Measurements from ENCODE around the gene ESPN. TPM values are rescaled to one million over a fixed set of nuclear protein-coding genes. Genes with fewer than 3 reads are reported as not detected.
A peak's percentile ranks its signal among the peaks of the same experiment; 100 is the strongest.

The ESPN gene
- total and polyA plus RNA-seq, 2 experiments from 2014 or later: 31.1 to 65.7 TPM

- no peak overlapping the region for H3K4me2 ChIP-seq
- H3K27me3 ChIP-seq: peaks cover 16% of the 10 kb centered on the region
- no peak overlapping the region for H3K4me3 ChIP-seq
- H4K20me1 ChIP-seq (ENCODE audit: insufficient read depth, poor library complexity, severe bottlenecking): no peaks in the 10 kb centered on the region
- no peaks in the 10 kb centered on the region for H3K36me3 ChIP-seq (replicated peaks; ENCODE audit: insufficient read depth, low read depth)
- peaks cover 10% of the 10 kb centered on the region for H3K4me1 ChIP-seq (ENCODE audit: insufficient read depth)
- H2AFZ ChIP-seq: no peak overlapping the region
- H3K9me2 ChIP-seq (replicated peaks; ENCODE audit: insufficient read depth): no peaks in the 10 kb centered on the region
- no peak for TF ChIP-seq EZH2phosphoT487 (IDR thresholded peaks at IDR 0.05; ENCODE audit: low read depth, severe bottlenecking, unreplicated experiment)
- no peak for TF ChIP-seq EZH2 (IDR thresholded peaks at IDR 0.05; ENCODE audit: borderline replicate concordance)
- TF ChIP-seq, protein P1, sequence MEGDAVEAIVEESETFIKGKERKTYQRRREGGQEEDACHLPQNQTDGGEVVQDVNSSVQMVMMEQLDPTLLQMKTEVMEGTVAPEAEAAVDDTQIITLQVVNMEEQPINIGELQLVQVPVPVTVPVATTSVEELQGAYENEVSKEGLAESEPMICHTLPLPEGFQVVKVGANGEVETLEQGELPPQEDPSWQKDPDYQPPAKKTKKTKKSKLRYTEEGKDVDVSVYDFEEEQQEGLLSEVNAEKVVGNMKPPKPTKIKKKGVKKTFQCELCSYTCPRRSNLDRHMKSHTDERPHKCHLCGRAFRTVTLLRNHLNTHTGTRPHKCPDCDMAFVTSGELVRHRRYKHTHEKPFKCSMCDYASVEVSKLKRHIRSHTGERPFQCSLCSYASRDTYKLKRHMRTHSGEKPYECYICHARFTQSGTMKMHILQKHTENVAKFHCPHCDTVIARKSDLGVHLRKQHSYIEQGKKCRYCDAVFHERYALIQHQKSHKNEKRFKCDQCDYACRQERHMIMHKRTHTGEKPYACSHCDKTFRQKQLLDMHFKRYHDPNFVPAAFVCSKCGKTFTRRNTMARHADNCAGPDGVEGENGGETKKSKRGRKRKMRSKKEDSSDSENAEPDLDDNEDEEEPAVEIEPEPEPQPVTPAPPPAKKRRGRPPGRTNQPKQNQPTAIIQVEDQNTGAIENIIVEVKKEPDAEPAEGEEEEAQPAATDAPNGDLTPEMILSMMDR (IDR thresholded peaks at IDR 0.05; ENCODE audit: poor library complexity): no peak
- 87% methylated on average over 13 of the region's 13 CpGs for WGBS (ENCODE audit: low lambda C conversion rate, missing lambda C conversion rate)
- H3K27ac ChIP-seq: no peak overlapping the region
- no peaks in the 10 kb centered on the region for H3K79me2 ChIP-seq
- H3K9me3 ChIP-seq (ENCODE audit: low read depth): no peaks in the 10 kb centered on the region
- no peak for DNase-seq (ENCODE audit: low spot score)
These were observed 14.2 kb upstream of the ESPN start for GRCh38 chr1:6410248-6410893.

GRCh38 chr1:6412896-6413295, 11.7 kb upstream of the ESPN start:
- no peak overlapping the region for H3K4me2 ChIP-seq
- no peaks in the 10 kb centered on the region for H4K20me1 ChIP-seq (ENCODE audit: insufficient read depth, poor library complexity, severe bottlenecking)
- H3K27ac ChIP-seq: no peak overlapping the region
- H3K27me3 ChIP-seq: peaks cover 25% of the 10 kb centered on the region
- no peak overlapping the region for H3K4me3 ChIP-seq
- no peaks in the 10 kb centered on the region for H3K9me2 ChIP-seq (replicated peaks; ENCODE audit: insufficient read depth)
- H3K4me1 ChIP-seq (ENCODE audit: insufficient read depth): peaks cover 10% of the 10 kb centered on the region
- H2AFZ ChIP-seq: no peak overlapping the region
- TF ChIP-seq EZH2 (IDR thresholded peaks at IDR 0.05; ENCODE audit: borderline replicate concordance) (no peak), EZH2phosphoT487 (IDR thresholded peaks at IDR 0.05; ENCODE audit: low read depth, severe bottlenecking, unreplicated experiment) (no peak)
- TF ChIP-seq, protein P1 (IDR thresholded peaks at IDR 0.05; ENCODE audit: poor library complexity): no peak
- H3K36me3 ChIP-seq (replicated peaks; ENCODE audit: insufficient read depth, low read depth): no peaks in the 10 kb centered on the region
- no peaks in the 10 kb centered on the region for H3K9me3 ChIP-seq (ENCODE audit: low read depth)
- no peak for DNase-seq (ENCODE audit: low spot score)
- no peaks in the 10 kb centered on the region for H3K79me2 ChIP-seq
- WGBS (ENCODE audit: low lambda C conversion rate, missing lambda C conversion rate): 44% methylated on average over 6 of the region's 6 CpGs

GRCh38 chr1:6414443-6414844, 10.1 kb upstream of the ESPN start:
- H3K9me2 ChIP-seq (replicated peaks; ENCODE audit: insufficient read depth): no peaks in the 10 kb centered on the region
- H3K36me3 ChIP-seq (replicated peaks; ENCODE audit: insufficient read depth, low read depth): no peaks in the 10 kb centered on the region
- TF ChIP-seq, protein P1 (IDR thresholded peaks at IDR 0.05; ENCODE audit: poor library complexity): peak; percentile 46
- no peak for TF ChIP-seq EZH2phosphoT487 (IDR thresholded peaks at IDR 0.05; ENCODE audit: low read depth, severe bottlenecking, unreplicated experiment)
- no peak overlapping the region for H2AFZ ChIP-seq
- no peaks in the 10 kb centered on the region for H4K20me1 ChIP-seq (ENCODE audit: insufficient read depth, poor library complexity, severe bottlenecking)
- peak; percentile 69 for DNase-seq (ENCODE audit: low spot score)
- peak overlapping the region; percentile 42 for H3K27ac ChIP-seq
- peaks cover 38% of the 10 kb centered on the region for H3K27me3 ChIP-seq
- 9% methylated on average over 15 of the region's 15 CpGs for WGBS (ENCODE audit: low lambda C conversion rate, missing lambda C conversion rate)
- H3K9me3 ChIP-seq (ENCODE audit: low read depth): no peaks in the 10 kb centered on the region
- no peak overlapping the region for H3K4me3 ChIP-seq
- no peaks in the 10 kb centered on the region for H3K79me2 ChIP-seq
- H3K4me2 ChIP-seq: peak overlapping the region; percentile 55
- peaks cover 17% of the 10 kb centered on the region for H3K4me1 ChIP-seq (ENCODE audit: insufficient read depth)
